ENCODE data around the gene MORC1.
"Not testable (repeated sequence)": the region's sequence is repeated elsewhere in the genome, so short reads cannot be mapped to it uniquely, and the experiment has no call there.

The MORC1 gene

GRCh38 chr3:109095166-109095565 is 22.8 kb downstream of the MORC1 start:
- no peak for DNase-seq

- DNase-seq: no peak
These were observed 24.4 kb downstream of the MORC1 start for GRCh38 chr3:109093561-109093960.

DNA sequence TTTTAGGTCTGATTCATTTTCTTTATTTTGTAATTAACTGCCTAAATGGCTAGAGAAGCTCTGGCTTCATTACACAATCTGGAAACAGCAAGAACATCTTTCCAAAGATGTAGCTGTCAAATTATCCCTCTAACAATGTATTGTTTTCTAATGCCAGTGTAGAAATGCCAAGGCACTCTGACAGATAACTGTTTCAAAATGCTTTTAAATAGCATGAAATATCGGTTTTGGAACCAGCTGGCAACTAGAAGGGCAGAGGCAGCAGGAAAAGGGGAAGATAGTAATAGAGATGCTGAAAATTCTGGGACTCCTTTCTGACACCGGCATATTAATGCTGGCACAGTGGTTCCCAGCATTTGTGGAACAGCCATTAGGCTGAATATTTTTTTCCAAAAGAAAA is 26.1 kb downstream of the MORC1 start:
- no peak for DNase-seq

- no peak for DNase-seq
These were observed 28.7 kb downstream of the MORC1 start for GRCh38 chr3:109089265-109089664.

GRCh38 chr3:109081746-109082510 is 36.0 kb downstream of the MORC1 start:
- peak; percentile 87 to 90 (median 87) for DNase-seq

DNA sequence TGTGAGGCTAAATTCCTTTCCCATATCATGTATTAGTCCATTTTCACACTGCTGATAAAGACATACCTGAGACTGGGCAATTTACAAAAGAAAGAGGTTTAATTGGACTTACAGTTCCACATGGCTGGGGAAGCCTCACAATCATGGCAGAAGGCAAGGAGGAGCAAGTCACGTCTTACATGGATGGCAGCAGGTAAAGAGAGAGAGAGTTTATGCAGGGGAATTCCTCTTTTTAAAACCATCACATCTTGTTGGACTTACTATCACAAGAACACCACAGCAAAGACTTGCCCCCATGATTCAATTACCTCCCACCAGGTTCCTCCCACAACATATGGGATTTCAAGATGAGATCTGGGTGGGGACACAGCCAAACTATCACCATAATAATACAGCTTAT is 37.8 kb downstream of the MORC1 start:
- DNase-seq: not testable (repeated sequence)

- no peak for DNase-seq
These were observed 44.8 kb downstream of the MORC1 start for GRCh38 chr3:109073116-109073515.

DNA sequence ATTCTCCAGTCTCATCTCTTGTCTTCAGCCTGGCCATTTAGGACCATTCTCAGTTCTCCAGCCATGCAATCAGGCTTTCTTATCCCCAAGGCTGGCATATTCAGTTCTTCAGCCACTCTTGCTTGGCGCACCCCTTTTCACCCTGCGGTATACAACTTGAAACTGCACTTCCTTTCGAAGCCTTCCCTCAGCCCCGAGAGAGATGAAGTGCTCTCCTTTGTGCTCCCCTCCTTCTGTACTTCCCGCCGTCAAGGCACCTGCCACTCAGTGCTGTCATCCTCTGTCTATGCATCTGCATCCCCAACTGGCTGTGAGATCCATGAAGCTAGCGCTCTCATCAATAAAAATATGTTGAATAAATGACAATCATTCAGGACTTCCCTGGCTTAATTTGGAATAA is 45.7 kb downstream of the MORC1 start:
- no peak for DNase-seq

DNA sequence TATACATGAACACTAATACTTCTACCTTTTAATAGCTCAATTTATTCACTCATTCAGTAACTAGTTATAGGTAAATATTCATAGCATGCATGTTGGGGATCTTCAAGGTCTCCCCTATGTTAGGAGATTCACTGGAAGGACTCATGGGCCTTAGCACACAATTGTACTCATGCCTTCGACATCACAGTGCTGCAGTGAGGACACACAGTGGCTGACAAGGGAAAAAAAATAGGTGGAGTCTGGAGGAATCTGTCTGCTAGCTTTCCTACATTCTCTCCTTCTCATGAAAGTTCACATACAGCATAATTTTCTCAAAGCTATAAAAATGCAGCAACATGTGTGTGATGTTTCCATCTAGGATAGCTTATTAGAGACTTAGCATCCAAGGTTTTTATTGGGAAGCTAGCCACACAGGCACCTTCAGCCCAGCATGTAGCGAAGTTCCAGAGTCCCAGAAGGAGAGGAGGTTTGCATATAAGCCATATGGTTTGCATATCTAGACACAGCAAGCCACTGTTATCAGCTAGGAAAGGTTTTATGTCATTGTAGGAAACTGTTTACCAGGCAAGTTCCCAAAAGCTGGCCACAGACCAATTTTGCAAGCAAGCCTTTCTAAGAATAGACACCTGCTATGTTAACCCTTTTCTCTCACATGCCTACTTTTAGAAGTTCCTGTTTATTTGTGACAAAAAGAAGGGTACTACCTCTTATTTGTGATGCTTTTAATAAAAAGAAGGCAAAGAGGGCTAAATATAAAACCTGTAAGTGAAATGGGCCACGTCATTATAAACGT is 46.4 kb downstream of the MORC1 start:
- DNase-seq: peak in 1 of 3 donors; percentile 16

DNA sequence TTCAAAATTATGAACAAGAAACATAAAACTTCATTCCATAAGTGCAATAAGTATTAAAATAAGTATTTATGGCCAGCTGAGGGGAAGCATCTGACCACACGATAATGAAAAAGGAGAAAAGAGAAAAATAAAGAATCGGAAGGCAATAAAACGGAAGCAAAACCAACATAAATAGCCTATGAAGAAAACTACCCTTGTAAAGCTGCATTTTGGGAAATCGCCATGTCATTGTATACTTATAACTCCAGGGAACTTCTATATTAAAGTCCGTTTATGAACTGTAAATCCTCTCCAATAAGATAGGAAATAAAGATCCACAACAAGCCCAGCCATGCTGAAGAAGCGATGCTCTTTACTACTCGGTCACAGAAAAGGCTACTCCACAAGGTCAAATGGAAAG is 47.7 kb downstream of the MORC1 start:
- DNase-seq: peak; percentile 7 to 38 (median 35)

DNA sequence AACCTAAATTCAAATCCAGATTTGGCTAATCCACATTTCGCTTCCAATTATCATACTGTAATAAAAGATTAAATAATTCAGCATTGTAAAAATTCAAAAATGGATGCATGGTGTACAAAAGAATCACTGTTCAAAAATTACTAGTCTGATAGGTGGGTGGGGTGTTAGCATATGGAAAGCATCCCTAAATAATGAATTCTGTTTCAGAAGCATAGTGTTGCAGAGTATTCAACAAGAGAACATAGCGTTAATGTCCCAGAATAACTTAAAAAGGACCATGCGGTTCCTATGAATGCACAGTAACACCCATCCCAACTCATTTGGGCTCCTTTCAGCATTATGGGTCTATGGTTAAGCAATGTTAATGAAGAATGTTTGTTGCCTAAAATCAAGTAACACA is 51.1 kb downstream of the MORC1 start:
- DNase-seq: no peak

DNA sequence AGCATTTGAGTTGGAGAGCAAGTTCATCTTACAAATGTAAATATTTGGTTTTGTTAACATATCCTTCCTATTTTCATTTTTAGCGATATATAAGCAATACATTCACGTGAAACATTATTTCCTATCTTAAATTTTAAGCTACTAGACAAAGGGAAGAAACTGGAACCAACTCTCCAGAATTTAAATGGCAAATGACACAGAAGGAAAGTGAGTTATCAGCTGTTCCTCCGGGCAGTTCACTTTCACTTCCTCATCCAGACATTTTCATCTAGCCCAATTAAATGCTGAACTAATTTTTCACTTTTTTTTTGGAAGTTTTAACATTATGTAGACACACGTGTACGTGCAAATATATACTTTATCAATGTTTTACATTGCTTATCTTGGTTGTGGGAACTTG is 58.7 kb downstream of the MORC1 start:
- DNase-seq: peak; percentile 52 to 84 (median 79)

GRCh38 chr3:109057616-109058015 is 60.3 kb downstream of the MORC1 start:
- DNase-seq: no peak

DNA sequence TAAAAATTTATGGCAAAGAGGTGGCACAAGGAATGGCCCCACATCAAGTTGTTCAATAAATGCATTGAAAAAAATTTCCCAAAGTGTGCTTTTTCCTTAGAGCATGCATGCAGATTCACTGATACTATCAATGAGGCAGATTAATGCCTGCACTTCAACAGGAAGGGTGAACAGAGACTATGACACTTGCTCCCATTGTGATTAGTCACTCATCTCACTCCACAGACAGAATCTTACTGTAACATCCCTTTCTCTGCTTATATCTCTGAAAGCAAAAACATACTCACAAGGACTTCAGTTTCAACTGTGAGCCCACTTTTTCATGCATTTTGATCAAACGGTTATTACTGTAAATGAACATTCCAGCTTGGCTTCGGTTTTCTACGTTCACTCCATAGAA is 60.9 kb downstream of the MORC1 start:
- DNase-seq: peak; percentile 13 to 52 (median 50)

DNA sequence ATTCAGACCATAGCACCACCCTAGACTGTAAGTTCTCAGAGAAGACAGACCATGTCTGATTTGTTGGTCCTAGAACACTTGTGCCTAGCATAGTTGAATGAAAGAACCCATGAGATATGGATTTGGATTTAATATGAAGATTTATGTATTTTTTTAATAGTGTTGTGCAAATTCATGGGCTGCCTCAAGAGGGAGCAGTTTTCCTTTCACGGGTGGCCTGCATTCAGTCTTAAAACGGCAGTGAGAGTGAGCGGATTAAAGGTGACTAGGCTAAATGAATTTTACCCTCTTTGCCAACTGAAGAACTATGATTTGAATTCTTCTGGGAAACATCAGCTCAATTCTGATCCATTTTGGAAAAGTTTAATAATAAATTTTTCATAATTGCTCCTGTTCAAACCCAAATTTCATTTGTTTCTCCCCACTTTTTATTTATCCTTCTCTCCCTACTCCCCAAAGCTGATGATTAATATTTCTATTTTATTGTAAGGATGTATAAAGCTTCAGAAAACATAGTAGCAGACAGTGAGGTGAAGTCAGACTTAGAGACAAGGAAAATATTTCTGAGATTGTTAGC is 67.3 kb downstream of the MORC1 start:
- DNase-seq: peak; percentile 59 to 70 (median 62)

DNA sequence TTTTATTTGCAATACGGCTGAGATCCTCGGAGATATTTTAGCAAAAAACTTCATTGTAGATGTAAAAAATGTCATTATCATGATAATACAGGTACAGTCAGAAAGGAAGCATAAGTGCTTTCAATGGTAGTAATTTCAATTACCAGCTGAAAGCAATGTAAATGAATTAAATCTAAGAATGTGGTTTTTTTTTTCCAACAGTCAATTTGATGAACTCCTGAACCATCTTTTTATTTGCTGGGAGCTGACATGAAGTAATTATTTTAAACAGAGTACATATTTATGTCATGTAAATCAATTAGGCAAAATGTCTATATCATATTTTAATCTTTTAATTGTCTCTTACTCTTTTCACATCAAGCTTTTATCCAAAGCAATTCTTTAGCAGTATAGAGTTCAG is 70.6 kb downstream of the MORC1 start:
- DNase-seq: no peak

DNA sequence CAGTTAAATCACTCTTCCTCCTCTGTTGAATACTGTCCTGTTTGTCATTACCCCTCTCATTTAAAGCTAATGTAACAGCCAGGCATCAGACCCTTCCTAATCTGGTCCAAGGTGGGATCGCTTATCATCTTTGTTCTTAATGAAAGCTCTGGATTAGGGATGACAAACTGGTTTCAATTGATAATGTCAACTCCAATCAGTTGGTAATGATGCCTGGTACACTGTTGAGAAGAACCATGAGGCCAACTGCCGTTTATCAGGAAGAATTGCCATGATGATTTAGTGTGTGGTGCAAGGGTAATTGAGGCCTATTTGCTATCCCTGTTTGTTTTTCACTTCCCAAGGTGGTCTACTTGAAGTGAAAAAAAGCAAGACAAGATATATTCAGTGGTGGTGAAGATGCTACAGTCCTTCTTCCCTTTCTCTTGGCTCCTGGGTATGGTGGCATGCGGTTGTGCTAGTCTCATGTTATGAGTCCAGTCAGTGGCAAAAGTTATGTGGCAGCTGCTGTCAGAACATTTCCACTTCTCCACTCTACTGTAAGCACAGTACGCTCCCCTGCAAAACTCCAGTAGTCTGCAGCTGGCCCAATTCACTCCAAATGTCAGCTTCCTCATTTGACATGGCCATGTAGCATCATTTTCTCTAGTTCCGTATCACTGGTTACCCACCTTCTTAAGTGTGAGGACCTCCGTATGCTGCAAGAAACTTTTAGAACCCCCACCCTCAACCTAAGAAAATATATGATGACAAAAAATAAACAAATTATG is 72.5 kb downstream of the MORC1 start:
- peak in 2 of 3 donors; percentile 15 to 21 for DNase-seq

- DNase-seq: no peak
These were observed 82.9 kb downstream of the MORC1 start for GRCh38 chr3:109035082-109035481.

DNA sequence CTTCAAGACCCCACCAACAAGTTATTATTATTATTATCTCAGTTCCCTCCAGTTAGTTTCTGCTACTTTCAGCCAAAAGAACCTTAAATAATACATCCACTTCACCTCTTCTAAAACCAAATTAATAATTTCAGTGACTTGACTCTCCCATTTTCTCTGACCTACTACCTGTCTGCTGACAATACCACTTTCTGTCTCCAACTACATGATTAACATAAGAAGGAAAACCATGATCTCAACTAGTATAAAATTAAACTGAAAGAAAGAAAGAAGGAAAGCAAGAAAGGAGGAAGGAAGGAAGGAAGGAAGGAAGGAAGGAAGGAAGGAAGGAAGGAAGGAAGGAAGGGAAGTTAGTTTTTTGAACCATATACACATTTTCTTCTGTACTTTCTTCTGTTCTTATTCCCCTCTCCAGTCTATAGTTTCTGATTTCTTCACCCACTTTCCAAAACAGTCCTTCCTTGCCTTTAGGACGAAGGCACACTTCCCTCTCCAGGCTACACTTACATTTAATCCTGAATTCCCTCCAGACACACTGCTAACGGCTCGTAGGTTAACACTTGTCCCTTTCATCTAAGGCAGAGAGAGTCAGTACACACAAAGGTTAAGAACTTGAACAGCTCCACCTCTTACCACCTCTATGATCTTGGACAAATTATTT is 84.8 kb downstream of the MORC1 start:
- no peak for DNase-seq

GRCh38 chr3:109028753-109029152 is 89.2 kb downstream of the MORC1 start:
- DNase-seq: no peak

DNA sequence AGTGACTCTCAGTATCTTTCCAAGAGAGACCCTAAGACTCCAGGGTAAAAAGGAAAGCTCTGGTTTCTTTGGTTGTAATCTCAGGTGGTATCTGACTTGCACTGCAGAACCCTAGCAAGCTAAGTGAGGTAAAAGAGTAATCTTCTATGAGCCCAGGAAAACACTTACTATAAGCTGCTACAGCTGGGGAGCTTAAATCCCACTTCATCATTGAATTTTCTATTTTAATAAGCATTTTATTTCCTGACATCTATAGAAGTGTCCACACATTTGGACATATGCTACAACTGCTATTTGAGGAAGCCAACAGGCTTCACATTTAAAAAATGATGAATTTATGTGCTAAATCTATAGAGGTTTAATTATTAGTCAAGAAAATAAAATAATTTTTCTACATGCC is 91.1 kb downstream of the MORC1 start:
- no peak for DNase-seq

DNA sequence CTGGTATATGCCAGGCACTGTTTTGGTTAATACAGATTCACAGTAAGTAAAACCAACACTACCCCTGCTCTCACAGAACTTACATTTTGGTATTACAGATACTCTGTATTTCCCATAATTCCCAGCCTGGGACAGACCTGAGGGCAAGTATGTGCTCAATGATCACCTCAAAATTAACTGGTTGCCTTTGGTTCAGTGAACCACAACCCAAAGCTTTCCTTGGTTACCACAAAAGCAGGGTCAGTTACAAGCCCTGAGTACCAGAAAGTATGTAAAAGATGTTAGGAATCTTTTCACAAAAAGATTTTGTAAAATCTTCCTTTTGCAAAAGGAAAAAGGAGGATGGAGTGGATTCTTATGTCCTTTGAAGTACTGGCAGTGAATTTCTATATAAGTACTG is 92.0 kb downstream of the MORC1 start:
- no peak for DNase-seq

Data from suppressor macrophage treated with lipopolysaccharide for 1 hour (primary cell).